ENCODE data around the gene RAB1B.
"Not testable (repeated sequence)": the region's sequence is repeated elsewhere in the genome, so short reads cannot be mapped to it uniquely, and the experiment has no call there.

Gene RAB1B

DNA sequence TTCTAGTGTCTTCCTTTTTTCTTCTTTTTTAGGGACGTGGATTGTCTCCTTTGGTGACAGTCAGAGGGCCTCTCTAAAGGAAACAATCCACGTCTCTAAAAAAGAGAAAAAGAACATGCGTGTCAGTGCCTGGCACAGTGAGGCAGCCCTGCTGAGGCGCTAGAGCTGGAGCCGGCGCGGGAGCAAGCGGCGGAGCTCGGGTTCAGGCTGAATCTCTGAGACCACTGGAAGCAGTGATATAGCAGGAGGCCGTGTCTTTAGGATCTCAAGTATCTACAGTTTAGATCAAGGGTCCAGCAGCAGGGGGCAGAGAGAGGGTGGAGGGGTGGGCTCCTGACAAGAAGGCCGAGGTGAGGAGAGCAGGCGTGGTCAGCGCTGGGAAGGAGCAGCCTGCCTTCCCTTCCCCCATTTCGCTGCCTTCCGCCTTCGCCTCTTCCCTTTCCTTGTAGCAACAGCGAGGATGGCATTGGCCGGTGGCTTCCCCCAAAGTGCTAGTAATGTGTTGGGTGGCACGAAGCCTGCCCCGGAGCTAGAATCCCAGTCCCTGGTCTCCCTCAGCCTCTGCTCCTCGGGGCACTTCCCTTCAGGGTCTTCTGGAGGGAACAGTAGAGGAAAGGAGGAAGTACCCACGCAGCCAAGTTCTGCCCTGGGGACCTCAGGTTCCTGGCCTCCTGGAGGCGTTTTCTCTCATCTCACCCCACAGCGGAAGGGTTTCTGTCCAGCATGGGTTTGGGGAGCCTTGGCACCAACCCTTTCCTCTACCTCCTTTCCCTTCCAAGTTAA, 28.2 kb upstream of the RAB1B start:
- Histone ChIP-seq H3K36me3 (ENCODE audit: control insufficient read depth, insufficient read depth, low read length, severe bottlenecking) (peaks cover 47% of the 10 kb centered on the region), H3K9me3 (ENCODE audit: control insufficient read depth, low read length) (no peaks in the 10 kb centered on the region), H3K4me1 (ENCODE audit: control insufficient read depth, insufficient read depth, low read length) (no peaks in the 10 kb centered on the region), H3K27me3 (replicated peaks; ENCODE audit: control insufficient read depth, insufficient read depth, low read length) (no peaks in the 10 kb centered on the region), H3K4me3 (ENCODE audit: low read length) (no peak overlapping the region), H3K9ac (ENCODE audit: low read length) (no peak overlapping the region)
- DNase-seq (ENCODE audit: low read depth): no peak

DNA sequence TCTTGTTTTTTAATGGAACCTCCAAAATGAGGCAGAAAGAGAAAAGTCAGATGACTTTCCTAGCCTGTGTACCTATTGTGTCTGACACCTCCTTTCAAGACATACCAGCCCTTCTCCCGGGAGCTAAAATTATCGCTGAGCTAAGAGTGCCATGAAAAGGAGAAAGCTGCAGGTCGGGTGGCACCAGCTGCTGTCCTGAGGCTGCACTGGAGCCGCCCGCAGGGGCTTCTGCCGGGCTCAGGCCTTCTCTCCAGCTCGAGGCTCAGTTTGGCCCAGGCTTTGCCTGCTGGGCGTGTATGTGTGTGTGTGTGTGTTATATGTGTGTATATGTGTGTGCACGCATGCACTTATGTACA, 27.7 kb upstream of the RAB1B start:
- Histone ChIP-seq H3K27me3 (replicated peaks; ENCODE audit: control insufficient read depth, insufficient read depth, low read length) (no peaks in the 10 kb centered on the region), H3K36me3 (ENCODE audit: control insufficient read depth, insufficient read depth, low read length, severe bottlenecking) (peaks cover 41% of the 10 kb centered on the region), H3K4me1 (ENCODE audit: control insufficient read depth, insufficient read depth, low read length) (no peaks in the 10 kb centered on the region), H3K4me3 (ENCODE audit: low read length) (no peak overlapping the region), H3K9ac (ENCODE audit: low read length) (no peak overlapping the region), H3K9me3 (ENCODE audit: control insufficient read depth, low read length) (no peaks in the 10 kb centered on the region)
- no peak for DNase-seq (ENCODE audit: low read depth)

DNA sequence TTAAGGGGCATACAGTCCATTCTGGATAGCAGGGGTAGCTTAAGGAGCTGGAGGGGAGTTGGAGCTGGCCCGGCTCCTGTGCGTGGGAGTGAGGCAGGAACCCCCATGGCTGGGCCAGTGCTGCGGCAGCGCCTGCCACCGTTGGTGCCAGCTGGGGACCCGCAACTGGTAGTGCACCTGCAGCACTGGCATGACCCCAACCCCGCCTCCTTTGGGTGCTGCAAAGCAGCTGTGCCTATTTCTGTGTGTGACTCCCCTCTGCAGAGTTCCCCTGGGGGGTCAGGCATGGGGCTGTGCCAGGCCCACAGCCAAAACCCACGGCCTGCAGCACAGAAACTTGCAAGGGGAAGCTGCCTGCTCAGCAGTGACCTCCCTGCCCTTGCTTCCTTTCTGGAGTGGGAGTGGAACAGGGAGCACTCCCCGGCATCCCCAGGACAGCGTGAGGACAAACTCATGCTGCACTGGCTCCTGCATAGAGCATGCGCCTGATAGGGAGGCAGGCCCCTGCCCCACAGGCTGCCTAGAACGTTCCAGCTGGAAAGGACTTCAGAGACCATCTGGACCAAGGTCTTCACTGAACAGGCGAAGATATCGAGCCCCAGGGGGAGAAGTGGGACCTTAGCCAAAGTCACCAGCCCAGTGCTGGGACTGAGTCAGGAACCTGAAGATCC, 26.2 kb upstream of the RAB1B start:
- Histone ChIP-seq H3K4me3 (ENCODE audit: low read length) (no peak overlapping the region), H3K36me3 (ENCODE audit: control insufficient read depth, insufficient read depth, low read length, severe bottlenecking) (peaks cover 34% of the 10 kb centered on the region), H3K9ac (ENCODE audit: low read length) (no peak overlapping the region), H3K27me3 (replicated peaks; ENCODE audit: control insufficient read depth, insufficient read depth, low read length) (no peaks in the 10 kb centered on the region), H3K4me1 (ENCODE audit: control insufficient read depth, insufficient read depth, low read length) (peaks cover 4% of the 10 kb centered on the region), H3K9me3 (ENCODE audit: control insufficient read depth, low read length) (no peaks in the 10 kb centered on the region)
- DNase-seq (ENCODE audit: low read depth): no peak

DNA sequence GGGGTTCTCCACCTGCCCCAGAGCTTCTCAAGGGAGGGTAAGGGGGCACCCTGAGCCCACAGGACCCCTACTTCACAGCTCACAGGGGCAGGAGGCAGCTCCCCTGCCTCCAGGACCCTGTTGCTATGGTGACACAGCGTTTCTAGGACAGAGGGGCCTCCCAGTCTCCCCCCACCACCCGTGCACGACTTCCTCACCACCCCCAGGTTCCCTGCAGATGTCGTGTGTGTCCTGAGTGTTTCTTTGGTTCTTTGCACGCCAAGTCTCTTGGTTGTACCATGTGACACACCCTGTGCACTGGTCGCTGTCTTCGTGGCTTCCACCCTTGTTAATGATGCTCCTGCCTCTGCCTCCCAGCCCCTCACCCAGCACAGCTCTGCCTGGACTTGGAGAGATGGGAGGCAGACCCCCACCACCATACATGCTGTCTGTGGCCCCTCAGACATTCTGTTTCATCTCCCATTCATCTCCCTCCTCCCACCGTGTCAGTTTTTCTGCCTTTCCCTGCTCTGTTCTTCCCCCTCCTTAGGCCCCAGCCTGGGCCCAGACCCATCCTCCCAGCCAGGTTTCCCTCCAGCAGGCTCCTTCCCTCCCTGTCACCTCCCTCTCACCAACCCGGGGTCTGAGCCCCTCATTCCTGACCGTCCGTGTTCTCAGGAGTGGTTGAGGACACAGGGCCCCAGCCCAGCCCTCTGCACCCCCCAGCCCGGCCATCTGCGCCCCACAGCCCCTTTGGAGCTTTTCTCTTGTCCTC, 24.5 kb upstream of the RAB1B start:
- DNase-seq (ENCODE audit: low read depth): no peak
- Histone ChIP-seq H3K4me3 (ENCODE audit: low read length) (no peak overlapping the region), H3K9me3 (ENCODE audit: control insufficient read depth, low read length) (no peaks in the 10 kb centered on the region), H3K27me3 (replicated peaks; ENCODE audit: control insufficient read depth, insufficient read depth, low read length) (no peaks in the 10 kb centered on the region), H3K36me3 (ENCODE audit: control insufficient read depth, insufficient read depth, low read length, severe bottlenecking) (peaks cover 27% of the 10 kb centered on the region), H3K9ac (ENCODE audit: low read length) (no peak overlapping the region), H3K4me1 (ENCODE audit: control insufficient read depth, insufficient read depth, low read length) (peaks cover 4% of the 10 kb centered on the region)

DNA sequence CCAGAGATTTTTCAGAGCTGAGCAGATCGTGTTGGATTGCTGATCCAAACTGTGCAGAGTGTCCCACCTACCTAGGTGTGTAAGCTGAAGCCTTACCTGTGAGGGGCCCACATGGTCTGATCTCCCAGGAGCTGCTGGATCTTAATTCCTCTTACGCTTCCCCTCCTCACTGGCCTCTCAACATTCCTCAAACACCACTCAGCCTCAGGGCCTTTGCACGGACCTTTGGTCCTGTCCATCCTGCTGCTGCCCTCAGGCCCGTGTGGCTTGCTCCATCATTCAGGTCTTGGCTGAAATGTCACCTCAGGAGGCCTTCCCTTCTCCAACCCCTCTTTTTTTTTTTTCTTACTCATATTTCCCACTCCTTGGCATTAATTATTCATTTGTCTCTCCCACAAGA, 21.1 kb upstream of the RAB1B start:
- Histone ChIP-seq H3K4me3 (ENCODE audit: low read length) (no peak overlapping the region), H3K4me1 (ENCODE audit: control insufficient read depth, insufficient read depth, low read length) (peaks cover 4% of the 10 kb centered on the region), H3K27me3 (replicated peaks; ENCODE audit: control insufficient read depth, insufficient read depth, low read length) (no peaks in the 10 kb centered on the region), H3K9ac (ENCODE audit: low read length) (no peak overlapping the region), H3K9me3 (ENCODE audit: control insufficient read depth, low read length) (no peaks in the 10 kb centered on the region), H3K36me3 (ENCODE audit: control insufficient read depth, insufficient read depth, low read length, severe bottlenecking) (peaks cover 4% of the 10 kb centered on the region)
- DNase-seq (ENCODE audit: low read depth): no peak

DNA sequence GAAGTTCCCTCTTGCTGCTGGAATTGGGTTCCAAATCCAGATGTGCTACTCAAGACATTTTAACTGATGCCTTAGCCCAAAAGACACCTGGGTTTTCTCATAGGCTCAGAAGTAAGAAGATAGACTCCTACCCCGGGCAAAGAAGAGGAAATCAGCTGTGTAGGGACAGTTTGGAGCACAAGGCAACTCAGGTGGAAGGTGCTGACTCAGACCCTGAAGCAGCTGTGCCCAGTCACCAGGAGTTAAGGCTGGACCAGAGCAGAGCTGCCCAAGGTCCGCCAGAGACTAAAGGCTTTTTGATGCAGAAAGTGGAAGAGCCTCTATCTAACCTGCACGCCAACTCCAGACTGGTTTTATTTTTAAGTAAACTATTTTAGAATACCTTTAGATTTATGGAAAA, 20.6 kb upstream of the RAB1B start:
- no peak overlapping the region for H3K4me3 ChIP-seq (ENCODE audit: low read length)
- no peak overlapping the region for H3K9ac ChIP-seq (ENCODE audit: low read length)
- peaks cover 9% of the 10 kb centered on the region for H3K4me1 ChIP-seq (ENCODE audit: control insufficient read depth, insufficient read depth, low read length)
- H3K27me3 ChIP-seq (replicated peaks; ENCODE audit: control insufficient read depth, insufficient read depth, low read length): no peaks in the 10 kb centered on the region
- no peaks in the 10 kb centered on the region for H3K9me3 ChIP-seq (ENCODE audit: control insufficient read depth, low read length)
- DNase-seq (ENCODE audit: low read depth): no peak
- H3K36me3 ChIP-seq (ENCODE audit: control insufficient read depth, insufficient read depth, low read length, severe bottlenecking): no peaks in the 10 kb centered on the region

DNA sequence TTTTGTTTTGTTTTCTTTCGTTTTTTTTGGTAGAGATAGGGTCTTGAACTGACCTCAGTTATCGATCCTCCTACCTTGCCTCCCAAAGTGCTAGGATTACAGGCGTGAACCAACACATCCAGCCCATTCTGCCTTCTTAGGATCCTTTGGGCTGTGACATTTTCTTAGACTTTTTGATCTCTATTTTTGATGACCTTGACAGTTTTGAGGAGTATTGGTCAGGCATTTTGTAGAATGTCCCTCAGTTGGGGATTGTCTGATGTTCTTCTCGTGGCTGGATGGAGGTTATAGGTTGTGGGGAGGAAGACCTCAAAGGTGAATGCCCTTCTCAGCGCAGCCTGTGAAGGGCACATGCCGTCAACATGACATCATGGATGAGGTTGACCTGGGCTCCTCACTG, 19.5 kb upstream of the RAB1B start:
- DNase-seq (ENCODE audit: low read depth): no peak
- no peaks in the 10 kb centered on the region for H3K36me3 ChIP-seq (ENCODE audit: control insufficient read depth, insufficient read depth, low read length, severe bottlenecking)
- no peaks in the 10 kb centered on the region for H3K9me3 ChIP-seq (ENCODE audit: control insufficient read depth, low read length)

DNA sequence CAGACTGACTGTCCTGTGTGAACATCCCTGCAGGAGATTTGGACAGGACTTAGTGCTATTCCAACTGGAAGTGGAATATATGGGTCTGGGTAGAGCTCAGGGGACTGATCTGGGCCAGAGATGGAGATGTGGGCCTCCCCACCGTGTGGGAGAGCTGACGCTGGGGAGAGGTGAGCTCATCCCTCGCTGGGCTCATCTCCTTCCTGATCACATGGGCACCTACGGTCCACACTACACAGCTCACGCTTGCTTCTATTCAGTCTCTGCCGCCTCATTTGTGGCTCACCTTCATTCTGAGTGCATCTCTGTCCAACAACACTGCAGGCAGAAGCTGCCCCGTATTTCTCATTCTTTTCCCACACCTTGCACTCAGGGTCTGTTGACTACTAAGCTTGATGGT, 16.6 kb upstream of the RAB1B start:
- Histone ChIP-seq H3K36me3 (ENCODE audit: control insufficient read depth, insufficient read depth, low read length, severe bottlenecking) (no peaks in the 10 kb centered on the region), H3K4me3 (ENCODE audit: low read length) (no peak overlapping the region), H3K9ac (ENCODE audit: low read length) (no peak overlapping the region), H3K4me1 (ENCODE audit: control insufficient read depth, insufficient read depth, low read length) (peaks cover 28% of the 10 kb centered on the region), H3K27me3 (replicated peaks; ENCODE audit: control insufficient read depth, insufficient read depth, low read length) (no peaks in the 10 kb centered on the region), H3K9me3 (ENCODE audit: control insufficient read depth, low read length) (no peaks in the 10 kb centered on the region)
- DNase-seq (ENCODE audit: low read depth): no peak

More for the DNA sequence above, 19.5 kb upstream of the RAB1B start:
- Histone ChIP-seq H3K4me1 (ENCODE audit: control insufficient read depth, insufficient read depth, low read length) (peaks cover 17% of the 10 kb centered on the region), H3K27me3 (replicated peaks; ENCODE audit: control insufficient read depth, insufficient read depth, low read length) (no peaks in the 10 kb centered on the region), H3K4me3 (ENCODE audit: low read length) (no peak overlapping the region), H3K9ac (ENCODE audit: low read length) (no peak overlapping the region)

DNA sequence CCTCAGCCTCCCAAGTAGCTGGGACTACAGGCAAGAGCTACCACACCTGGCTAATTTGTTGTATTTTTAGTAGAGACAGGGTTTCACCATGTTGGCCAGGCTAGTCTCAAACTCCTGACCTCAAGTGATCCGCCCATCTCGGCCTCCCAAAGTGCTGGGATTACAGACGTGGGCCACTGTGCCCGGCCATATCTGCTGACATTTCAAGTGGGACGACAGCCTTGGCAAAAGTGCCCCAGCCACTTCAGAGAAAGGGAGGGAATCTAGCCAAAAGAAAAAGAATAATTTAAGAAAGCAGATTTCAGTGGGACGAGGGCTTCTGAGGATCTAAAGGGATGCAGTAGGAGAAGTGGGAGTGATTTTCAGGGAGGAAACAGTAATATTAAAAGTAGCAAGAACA, 15.4 kb upstream of the RAB1B start:
- H3K4me3 ChIP-seq (ENCODE audit: low read length); DNase-seq (ENCODE audit: low read depth); H3K36me3 ChIP-seq (ENCODE audit: control insufficient read depth, insufficient read depth, low read length, severe bottlenecking); H3K27me3 ChIP-seq (replicated peaks; ENCODE audit: control insufficient read depth, insufficient read depth, low read length); H3K9me3 ChIP-seq (ENCODE audit: control insufficient read depth, low read length): not testable (repeated sequence)
- H3K4me1 ChIP-seq (ENCODE audit: control insufficient read depth, insufficient read depth, low read length): peaks cover 32% of the 10 kb centered on the region
- H3K9ac ChIP-seq (ENCODE audit: low read length): peak overlapping the region; percentile 62

DNA sequence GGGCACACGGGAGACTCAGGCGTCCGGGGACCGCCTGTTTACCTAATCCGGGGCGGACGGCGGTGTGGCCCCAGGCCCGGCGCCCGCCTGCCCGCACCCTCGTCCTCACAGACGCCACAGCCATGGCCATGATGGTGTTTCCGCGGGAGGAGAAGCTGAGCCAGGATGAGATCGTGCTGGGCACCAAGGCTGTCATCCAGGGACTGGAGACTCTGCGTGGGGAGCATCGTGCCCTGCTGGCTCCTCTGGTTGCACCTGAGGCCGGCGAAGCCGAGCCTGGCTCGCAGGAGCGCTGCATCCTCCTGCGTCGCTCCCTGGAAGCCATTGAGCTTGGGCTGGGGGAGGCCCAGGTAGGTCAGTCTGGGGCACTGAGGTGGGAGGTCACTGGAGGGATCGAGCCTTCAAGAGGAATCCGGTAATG, 10.0 kb upstream of the RAB1B start:
- Histone ChIP-seq H3K9ac (ENCODE audit: low read length) (peak overlapping the region; percentile 94), H3K36me3 (ENCODE audit: control insufficient read depth, insufficient read depth, low read length, severe bottlenecking) (peaks cover 27% of the 10 kb centered on the region), H3K9me3 (ENCODE audit: control insufficient read depth, low read length) (no peaks in the 10 kb centered on the region), H3K4me1 (ENCODE audit: control insufficient read depth, insufficient read depth, low read length) (peaks cover 29% of the 10 kb centered on the region), H3K27me3 (replicated peaks; ENCODE audit: control insufficient read depth, insufficient read depth, low read length) (no peaks in the 10 kb centered on the region), H3K4me3 (ENCODE audit: low read length) (peak overlapping the region; percentile 93)
- DNase-seq (ENCODE audit: low read depth): no peak

DNA sequence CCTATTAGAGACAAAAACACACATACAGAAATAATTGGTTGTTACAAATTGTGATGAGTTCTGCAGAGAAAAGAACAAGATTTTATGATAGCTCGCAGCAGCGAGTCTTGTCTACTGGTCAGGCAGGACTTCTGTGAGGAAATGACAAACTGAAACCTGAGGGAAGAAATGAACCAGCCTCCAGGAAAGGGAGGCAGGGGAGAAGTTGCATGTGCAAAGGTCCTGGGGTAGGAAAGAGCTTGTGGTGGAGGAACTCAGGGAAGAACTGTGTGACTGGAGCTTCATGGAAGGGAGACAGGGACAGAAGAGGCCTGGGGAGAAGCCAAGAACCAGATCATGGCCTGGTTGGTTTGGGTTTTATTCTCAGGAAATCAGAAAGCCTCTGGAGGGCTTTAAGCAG, 9.2 kb upstream of the RAB1B start:
- Histone ChIP-seq H3K36me3 (ENCODE audit: control insufficient read depth, insufficient read depth, low read length, severe bottlenecking) (peaks cover 33% of the 10 kb centered on the region), H3K4me3 (ENCODE audit: low read length) (no peak overlapping the region)
- no peak for DNase-seq (ENCODE audit: low read depth)

More for the DNA sequence above, 9.2 kb upstream of the RAB1B start:
- Histone ChIP-seq H3K9ac (ENCODE audit: low read length) (peak overlapping the region; percentile 94), H3K4me1 (ENCODE audit: control insufficient read depth, insufficient read depth, low read length) (peaks cover 22% of the 10 kb centered on the region), H3K9me3 (ENCODE audit: control insufficient read depth, low read length) (no peaks in the 10 kb centered on the region), H3K27me3 (replicated peaks; ENCODE audit: control insufficient read depth, insufficient read depth, low read length) (no peaks in the 10 kb centered on the region)

All from adipocyte (in vitro differentiated cells).